Mucosa of gallbladder (tissue), 1 donor: ENCODE data around the gene ETV5. TPM values are rescaled to one million over a fixed set of nuclear protein-coding genes. Genes with fewer than 3 reads are reported as not detected.

Experiments used
- DNase-seq: peaks from one replicate; pipeline ENCODE4 v3.0.0-alpha.2; 2020; ENCODE audit warnings: low spot score
- total RNA-seq: library from RNA; stranded (reverse); gene quantifications from one replicate; pipeline ENCODE4 v1.2.1, GENCODE V29; 2021
- donor health status: DM: no; HTN: no; CAD: no.

The ETV5 gene
- total RNA-seq, 1 donor from 2014 or later: 23.4 TPM

DNA sequence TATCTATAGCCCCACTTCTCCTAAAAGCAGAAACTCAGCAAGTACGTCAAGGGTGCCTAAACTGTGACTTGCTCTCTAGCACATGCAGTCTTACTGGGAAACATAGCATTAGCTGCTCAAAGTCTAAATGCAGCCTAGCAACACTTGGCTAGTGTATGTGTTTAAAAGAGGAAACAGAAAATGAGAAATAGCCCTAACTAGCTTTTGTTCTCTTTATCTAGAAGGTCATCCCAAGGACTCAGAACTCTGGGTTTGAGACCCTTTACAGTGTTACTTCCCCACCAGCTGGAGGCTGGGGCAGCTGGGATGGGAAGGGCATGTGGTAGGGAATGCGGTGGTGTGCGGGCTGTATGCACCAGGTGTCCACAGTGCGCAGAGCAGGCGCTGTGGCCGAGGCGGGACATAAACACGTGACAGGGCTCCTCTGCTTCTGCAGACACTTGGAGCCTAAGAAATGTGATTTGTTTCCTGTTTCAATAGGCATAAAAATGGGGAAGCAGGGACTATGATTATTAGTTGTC, 13.3 kb downstream of the ETV5 start:
- DNase-seq: peak; percentile 44

DNA sequence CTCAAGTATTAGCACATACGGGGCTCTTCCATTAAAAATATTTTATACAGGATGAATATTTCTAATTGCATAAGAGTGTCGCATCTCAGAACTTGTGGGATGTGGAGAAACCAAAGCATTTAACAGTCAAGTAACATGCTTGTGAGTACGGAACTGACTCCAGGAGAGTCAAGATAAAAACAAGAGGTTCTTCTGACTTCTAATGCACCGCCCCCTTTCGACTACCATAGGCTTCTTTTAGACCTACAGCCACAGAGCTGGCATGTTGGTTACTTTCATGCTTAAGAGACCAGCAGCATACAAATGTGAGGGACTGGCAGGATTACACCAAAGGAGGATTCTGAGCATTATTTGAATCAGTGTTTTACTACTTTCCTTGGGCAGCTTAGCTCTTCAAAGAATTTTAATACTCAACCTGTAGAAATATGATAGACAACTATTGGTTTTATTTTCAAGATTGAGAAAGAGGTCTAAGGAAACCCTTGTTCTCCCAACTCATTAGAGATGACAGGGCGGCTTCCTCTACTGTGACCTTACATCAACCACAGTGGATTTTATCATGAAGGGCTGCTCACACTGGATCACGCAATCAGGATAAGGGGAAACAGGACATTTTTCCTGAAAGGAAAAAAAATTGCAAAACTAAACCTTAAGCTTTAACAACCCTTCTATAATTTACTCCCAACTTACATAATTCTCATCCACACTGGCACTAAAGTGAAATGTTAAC, 14.0 kb downstream of the ETV5 start:
- DNase-seq: no peak

GRCh38 chr3:186094271-186094670, 14.6 kb downstream of the ETV5 start:
- DNase-seq: no peak

GRCh38 chr3:186093271-186093900, 15.5 kb downstream of the ETV5 start:
- no peak for DNase-seq

DNA sequence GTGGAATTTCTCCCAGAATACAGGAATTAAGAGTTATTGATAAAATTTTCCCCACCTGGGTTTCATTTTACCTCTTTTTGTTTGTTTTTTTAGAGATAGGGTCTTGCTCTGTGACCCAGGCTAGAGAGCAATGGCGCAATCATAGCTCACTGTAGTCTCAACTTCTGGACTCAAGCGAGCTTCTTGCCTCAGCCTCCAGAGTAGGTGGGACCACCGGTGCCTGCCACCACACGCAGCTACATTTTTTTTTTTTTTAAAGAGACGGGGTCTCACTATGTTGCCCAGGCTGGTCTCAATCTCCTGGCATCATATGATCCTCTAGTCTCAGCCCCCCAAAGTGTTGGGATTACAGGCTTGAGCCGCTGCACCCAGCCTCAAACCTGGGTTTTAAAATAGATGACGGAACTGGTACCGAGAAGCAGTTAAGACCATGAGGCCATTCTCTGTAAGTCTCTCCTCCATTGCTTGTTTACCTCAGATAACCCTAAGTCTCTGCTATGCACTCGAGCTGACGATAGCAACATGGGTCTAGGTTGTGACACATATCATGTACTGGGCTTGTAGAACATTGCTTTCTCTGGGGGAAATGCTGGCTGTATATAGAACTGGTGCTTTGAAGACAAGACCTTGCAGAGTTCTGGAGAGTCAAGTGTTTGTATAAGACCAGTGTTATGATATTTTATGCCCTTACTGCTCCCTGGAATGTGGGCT, 16.4 kb downstream of the ETV5 start:
- DNase-seq: no peak

GRCh38 chr3:186090901-186091300, 18.0 kb downstream of the ETV5 start:
- DNase-seq: no peak

GRCh38 chr3:186088335-186088734, 20.6 kb downstream of the ETV5 start:
- DNase-seq: no peak

DNA sequence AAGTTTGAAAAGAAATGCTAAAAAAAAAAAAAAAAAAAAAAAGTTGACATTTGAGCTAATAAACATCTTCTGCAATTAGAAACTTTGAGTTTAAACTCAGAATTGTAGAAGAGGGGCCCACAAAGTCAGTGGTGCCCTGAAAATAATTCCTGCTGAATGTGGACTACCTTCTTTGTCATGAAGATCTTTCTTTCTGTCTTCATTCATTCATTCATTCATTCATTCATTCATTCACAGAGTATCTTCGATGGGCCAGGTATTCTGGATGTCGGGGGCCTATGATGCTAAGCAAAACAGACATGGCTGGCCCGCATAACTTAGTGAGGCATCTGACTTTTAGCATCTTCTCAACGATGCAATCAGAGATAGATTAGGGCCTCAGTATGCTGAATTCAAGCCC, 24.6 kb downstream of the ETV5 start:
- DNase-seq: no peak

DNA sequence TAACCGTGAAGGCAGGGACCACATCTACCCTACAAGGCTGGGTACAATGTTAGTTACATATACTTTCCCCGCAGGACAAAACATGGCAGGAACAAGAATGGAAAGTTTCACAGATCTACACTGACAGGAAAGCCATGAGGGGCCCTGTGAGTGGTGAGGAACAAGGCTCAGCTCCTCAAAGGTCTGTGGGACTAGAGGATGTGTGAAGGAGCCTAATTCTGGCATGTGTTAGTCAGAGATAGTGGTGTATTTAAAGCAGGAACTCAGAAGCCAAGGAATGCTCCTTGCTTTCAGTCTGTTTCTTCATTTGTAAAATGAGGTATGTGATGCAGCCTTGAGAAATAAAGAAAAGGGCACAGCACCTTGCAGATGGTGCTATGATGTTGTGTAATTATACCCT, 25.1 kb downstream of the ETV5 start:
- DNase-seq: no peak

DNA sequence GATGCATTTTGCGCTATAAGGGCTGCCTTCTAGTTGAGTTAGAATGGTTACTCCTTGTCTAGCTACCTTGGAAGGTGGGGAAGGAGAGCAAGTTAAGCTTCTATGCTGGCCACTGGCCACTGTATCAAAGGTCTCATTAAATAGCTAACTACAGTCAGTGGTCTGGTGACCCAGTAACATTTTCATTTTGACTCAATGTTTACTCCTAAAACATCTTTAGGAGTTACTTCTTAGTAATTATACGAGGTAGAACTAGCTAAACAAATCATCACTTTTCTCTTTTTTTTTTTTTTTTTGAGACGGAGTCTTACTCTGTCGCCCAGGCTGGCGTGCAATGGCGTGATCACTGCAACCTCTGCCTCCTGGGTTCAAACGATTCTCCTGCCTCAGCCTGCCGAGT, 26.7 kb downstream of the ETV5 start:
- no peak for DNase-seq

DNA sequence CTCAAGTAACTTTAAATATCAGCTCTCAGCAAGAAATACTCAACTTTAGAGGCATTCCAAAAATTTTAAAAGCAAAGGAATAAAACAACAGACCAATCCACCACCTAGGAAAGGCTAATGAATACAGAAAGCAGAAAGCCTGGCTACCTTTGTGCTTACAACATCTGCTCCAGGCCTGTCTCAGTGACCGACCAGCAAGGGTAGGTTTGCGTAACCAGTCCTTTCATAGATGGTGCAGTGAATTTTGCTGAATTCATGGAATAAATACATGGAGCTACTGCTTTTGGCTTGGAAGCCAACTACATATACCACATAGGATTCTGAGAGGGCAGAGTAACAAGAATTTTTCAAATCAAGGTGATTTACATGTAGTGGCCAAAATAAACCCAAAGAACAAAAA, 27.2 kb downstream of the ETV5 start:
- DNase-seq: no peak

- no peak for DNase-seq
Measured at GRCh38 chr3:186080849-186081438, 27.9 kb downstream of the ETV5 start.

- DNase-seq: no peak
Measured at GRCh38 chr3:186079925-186080324, 29.0 kb downstream of the ETV5 start.

DNA sequence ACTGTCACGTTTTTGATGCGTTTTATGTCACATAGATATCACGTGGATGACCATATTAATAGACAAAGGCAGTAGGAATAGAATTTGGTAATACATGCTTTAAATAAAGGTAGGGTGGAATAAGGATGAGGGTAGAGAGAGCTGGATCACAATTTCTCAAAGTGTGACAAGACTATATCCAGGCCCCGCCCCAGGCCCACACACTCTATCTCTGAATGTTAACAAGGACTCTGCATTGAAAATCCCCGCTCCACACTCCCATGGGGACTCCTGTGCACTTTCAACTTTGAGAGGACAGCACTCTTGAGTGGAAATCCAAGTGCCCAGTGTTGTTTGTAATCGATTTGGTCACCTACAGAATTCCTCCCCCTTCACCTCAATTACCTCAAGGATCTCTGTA, 31.4 kb downstream of the ETV5 start:
- no peak for DNase-seq

DNA sequence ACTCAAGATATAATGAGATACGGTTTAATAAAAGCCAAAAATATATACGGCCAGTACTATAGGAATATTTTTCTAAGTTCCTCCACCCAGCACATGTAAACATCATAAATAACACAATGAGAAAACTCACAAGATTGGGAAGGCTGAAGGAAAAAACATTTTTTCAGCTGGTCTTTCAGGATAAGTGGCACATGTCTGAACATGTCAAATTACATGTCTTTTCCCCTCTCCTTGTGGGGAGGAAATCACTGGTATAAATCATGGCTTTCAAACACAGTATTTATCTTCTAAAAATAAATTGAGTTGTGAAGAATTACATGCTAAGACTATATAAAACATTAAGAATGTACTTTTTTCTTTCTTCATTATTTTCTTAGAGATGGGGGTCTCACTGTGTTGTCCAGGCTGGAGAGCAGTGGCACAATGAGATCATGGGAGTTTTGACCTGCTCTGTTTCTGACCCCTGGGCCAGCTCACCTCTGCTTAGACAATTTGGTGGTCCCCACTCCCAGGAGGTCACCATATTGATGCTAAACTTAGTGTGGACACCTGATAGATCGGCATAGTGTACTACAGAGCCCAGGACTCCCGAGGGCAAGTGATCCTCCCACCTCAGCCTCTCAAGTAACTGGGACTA, 32.8 kb downstream of the ETV5 start:
- DNase-seq: no peak

GRCh38 chr3:186075489-186075888, 33.4 kb downstream of the ETV5 start:
- no peak for DNase-seq

DNA sequence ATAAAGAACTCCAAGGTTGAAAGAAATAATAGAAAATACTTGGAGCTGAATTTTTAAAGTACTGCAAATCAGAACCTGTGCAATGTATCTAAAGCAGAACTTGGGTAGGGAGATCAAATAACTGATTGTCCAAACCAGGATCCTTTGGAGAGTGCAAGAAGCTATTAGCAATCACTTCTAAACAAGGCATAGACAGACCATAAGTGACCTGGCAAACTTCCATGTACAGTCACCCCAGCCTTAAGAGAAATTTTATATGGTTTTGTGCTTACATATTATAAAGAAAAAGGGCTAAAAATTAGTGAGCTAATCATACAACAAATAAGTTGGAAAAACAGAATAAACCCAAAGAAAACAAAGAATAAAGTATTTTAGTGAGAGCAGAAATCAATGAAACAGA, 35.2 kb downstream of the ETV5 start:
- DNase-seq: no peak

DNA sequence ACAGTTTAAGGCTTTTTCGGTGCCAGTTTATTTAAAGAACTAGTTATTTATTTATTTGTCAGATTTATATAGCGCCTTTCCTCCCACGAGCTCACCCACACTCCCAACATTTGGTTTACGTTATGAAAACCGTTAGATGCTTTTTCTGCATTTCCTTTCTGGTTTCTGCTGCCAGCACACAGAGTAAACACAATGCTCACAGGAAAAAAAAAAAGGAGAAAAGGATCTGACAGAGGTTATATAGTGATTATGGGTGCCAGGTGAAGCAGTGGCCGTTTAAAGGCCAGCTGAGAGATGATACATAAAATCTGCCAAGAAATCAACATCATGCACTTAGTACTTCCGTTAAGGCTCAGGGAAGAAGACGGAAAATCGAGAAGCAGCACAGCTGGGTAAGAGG, 37.9 kb downstream of the ETV5 start:
- DNase-seq: no peak

GRCh38 chr3:186070550-186070949, 38.3 kb downstream of the ETV5 start:
- DNase-seq: no peak

DNA sequence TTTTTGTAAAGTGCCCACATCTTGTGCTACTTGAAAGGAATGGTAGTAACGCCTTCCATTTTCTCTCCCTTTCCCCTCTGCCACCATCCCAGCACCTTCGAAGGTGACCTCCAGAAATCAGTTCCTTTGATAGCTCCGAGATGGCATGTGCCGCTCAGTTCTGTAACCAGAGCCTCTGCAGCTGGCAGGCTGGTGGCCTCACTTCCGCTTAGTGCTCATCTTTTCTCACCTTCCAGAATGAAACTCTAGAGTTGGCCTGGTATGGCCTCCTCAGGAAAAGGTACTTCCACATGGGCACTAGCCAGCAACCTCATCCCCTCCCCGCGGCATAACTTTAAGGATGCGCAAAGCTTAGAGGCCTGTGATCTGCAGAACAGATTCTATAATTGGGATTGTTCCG, 38.8 kb downstream of the ETV5 start:
- no peak for DNase-seq

DNA sequence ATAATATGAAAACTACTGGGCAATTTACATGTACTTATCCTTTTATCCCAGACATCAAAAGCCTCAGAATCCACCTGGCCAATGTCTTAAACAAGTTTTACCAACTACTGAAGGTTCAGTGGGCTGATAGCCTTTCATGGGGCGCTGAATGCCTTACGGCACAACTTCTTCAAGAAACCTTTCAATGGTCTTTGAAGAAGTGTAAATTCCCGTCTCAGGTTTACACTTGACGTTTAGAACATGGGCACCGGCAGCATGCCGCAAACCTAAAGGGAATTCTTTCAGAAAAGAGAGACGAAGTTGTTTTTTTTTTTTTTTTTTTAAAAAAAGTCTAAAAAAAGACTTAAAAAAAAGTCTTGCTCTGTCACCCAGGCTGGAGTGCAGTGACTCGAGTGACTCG, 39.7 kb downstream of the ETV5 start:
- no peak for DNase-seq

- DNase-seq: no peak
Measured at GRCh38 chr3:186068243-186068552, 40.7 kb downstream of the ETV5 start.
